ENCODE measurements around the gene PACSIN1. TPM values are rescaled to one million over a fixed set of nuclear protein-coding genes. Genes with fewer than 3 reads are reported as not detected.

PACSIN1 gene
- total RNA-seq, 2 donors from 2014 or later: 0.09 TPM; not detected in 1

- H3K36me3 Mint-ChIP-seq (ENCODE audit: low read depth): no peaks in the 10 kb centered on the region
- H3K4me1 Mint-ChIP-seq: no peaks in the 10 kb centered on the region
- H3K9me3 Mint-ChIP-seq: no peaks in the 10 kb centered on the region
- H3K27ac Mint-ChIP-seq: no peak overlapping the region
- ATAC-seq (replicated peaks): no peak
- H3K27me3 Mint-ChIP-seq: peaks cover 3% of the 10 kb centered on the region
- H3K4me3 Mint-ChIP-seq: no peak overlapping the region
These were observed 88.6 kb downstream of the PACSIN1 start for GRCh38 chr6:34554291-34555006.

DNA sequence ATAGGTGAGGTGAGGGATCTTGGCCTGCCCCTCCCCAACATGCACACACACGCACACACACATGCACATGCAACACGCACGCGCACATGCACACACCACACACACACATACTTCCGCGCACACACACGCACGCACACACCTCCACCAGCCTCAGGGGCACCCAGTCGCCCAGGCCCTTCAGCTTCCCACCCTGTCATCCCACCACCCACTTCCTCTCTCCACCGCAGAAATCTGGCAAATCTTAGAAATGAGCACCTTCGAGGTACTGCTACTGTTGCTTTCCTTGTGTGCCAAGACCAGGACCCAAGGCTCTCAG, 89.1 kb downstream of the PACSIN1 start:
- no peaks in the 10 kb centered on the region for H3K9me3 Mint-ChIP-seq
- no peaks in the 10 kb centered on the region for H3K36me3 Mint-ChIP-seq (ENCODE audit: low read depth)
- no peak overlapping the region for H3K27ac Mint-ChIP-seq
- no peaks in the 10 kb centered on the region for H3K4me1 Mint-ChIP-seq
- peaks cover 3% of the 10 kb centered on the region for H3K27me3 Mint-ChIP-seq
- no peak overlapping the region for H3K4me3 Mint-ChIP-seq
- ATAC-seq (replicated peaks): no peak

DNA sequence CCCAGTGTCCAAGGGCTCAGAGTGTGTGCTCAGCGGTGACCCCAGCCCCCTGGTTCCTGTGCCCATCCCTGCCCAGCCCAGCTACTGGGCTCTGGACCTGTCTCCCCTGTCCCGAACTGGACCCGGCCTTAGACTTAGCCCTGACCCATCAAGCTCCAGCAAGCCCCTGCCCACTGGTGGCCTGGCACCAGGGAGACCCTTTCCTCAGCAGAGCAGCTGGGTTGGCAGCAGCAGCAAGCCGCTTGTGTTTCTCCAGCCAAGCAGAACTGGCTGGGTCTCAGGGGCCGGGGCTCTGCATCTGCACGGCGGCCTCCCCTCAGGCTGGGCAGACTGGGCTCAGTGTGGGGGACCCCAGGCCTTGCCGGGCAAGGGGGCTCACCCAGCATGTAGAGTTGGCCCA, 89.5 kb downstream of the PACSIN1 start:
- H3K4me3 Mint-ChIP-seq: no peak overlapping the region
- no peaks in the 10 kb centered on the region for H3K9me3 Mint-ChIP-seq
- no peaks in the 10 kb centered on the region for H3K36me3 Mint-ChIP-seq (ENCODE audit: low read depth)
- peaks cover 3% of the 10 kb centered on the region for H3K27me3 Mint-ChIP-seq
- no peak for ATAC-seq (replicated peaks)
- no peaks in the 10 kb centered on the region for H3K4me1 Mint-ChIP-seq
- no peak overlapping the region for H3K27ac Mint-ChIP-seq

DNA sequence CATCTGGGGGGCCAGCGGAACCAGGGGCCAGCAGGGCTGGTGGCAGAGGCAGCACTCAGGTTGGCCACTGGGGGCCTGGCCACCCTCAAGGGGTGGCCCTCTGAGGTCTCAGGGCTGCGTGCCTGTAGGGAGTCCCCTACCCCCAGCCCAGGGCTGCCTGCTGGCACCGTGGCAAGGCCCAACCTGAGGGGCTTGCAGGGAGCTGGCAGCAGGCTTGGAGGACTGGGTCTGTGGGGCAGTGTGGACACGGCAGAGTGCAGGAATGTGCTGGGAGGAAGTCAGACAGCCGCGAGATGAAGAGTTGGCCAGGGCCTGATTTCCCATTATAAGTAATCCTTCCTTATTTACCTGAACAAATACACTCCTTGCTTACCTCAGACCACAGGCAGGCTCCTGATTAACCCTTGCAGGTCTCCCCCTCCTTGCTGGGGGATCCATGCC, 90.2 kb downstream of the PACSIN1 start, which contains the start of gene SPDEF:
TSS of gene SPDEF (minus strand) at position 299 of the 441 bp plus-strand sequence. CDS start 11,874 bp downstream, outside the sequence.
- Mint-ChIP-seq H3K9me3 (no peaks in the 10 kb centered on the region), H3K27me3 (peaks cover 3% of the 10 kb centered on the region), H3K27ac (no peak within 1 kb of the TSS), H3K4me3 (no peak within 1 kb of the TSS), H3K4me1 (no peaks in the 10 kb centered on the region), H3K36me3 (ENCODE audit: low read depth) (no peaks in the 10 kb centered on the region)
- no peak for ATAC-seq (replicated peaks)

GRCh38 chr6:34556493-34556892, 90.6 kb downstream of the PACSIN1 start:
- ATAC-seq (replicated peaks): no peak
- Mint-ChIP-seq H3K36me3 (ENCODE audit: low read depth) (no peaks in the 10 kb centered on the region), H3K4me3 (no peak overlapping the region), H3K27ac (no peak overlapping the region), H3K9me3 (no peaks in the 10 kb centered on the region), H3K4me1 (no peaks in the 10 kb centered on the region), H3K27me3 (peaks cover 3% of the 10 kb centered on the region)

- Mint-ChIP-seq H3K27ac (no peak overlapping the region), H3K4me1 (no peaks in the 10 kb centered on the region), H3K36me3 (ENCODE audit: low read depth) (no peaks in the 10 kb centered on the region), H3K4me3 (no peak overlapping the region), H3K9me3 (no peaks in the 10 kb centered on the region), H3K27me3 (no peaks in the 10 kb centered on the region)
- ATAC-seq (replicated peaks): no peak
These were observed 91.4 kb downstream of the PACSIN1 start for GRCh38 chr6:34557228-34557627.

- no peaks in the 10 kb centered on the region for H3K27me3 Mint-ChIP-seq
- no peak overlapping the region for H3K27ac Mint-ChIP-seq
- ATAC-seq (replicated peaks): no peak
- no peaks in the 10 kb centered on the region for H3K9me3 Mint-ChIP-seq
- no peak overlapping the region for H3K4me3 Mint-ChIP-seq
- no peaks in the 10 kb centered on the region for H3K36me3 Mint-ChIP-seq (ENCODE audit: low read depth)
- H3K4me1 Mint-ChIP-seq: no peaks in the 10 kb centered on the region
These were observed 92.4 kb downstream of the PACSIN1 start for GRCh38 chr6:34558172-34558714.

DNA sequence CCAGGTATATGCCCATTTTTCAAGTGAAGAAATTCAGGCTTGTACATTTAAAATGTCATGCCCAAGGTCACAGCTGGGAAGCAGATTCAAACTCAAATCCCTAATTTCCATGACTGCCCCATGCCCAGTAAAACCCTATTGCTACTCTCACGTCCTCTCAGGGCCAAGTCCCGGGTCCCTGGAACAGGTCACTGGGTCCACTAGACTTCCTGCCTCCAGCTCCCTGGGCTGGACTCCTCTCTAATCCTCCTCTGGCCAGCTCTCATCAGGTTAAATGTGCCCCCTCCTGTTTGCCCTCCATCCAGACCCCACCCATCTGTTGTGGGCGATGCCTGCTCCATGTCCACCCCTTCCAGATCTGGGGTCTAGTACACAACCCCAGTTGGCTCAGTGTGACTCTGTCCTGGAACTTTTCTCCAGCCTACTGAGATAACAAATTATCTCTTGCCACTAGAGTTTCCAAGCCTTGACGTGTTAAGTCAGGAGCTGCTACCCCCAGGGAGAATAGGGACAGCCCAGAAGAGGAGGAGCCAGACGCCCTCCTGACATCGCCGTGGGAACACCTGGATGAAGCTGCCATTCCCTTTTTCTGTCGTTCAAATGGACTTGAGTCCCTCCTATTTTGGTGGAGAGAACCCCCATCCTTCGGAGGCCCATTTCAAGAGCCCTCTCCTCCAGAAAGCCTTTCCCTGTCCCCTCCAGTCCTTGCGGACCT, 93.9 kb downstream of the PACSIN1 start:
- Mint-ChIP-seq H3K4me3 (no peak overlapping the region), H3K9me3 (no peaks in the 10 kb centered on the region), H3K27ac (no peak overlapping the region), H3K4me1 (no peaks in the 10 kb centered on the region), H3K27me3 (no peaks in the 10 kb centered on the region), H3K36me3 (ENCODE audit: low read depth) (no peaks in the 10 kb centered on the region)
- no peak for ATAC-seq (replicated peaks)

- no peaks in the 10 kb centered on the region for H3K27me3 Mint-ChIP-seq
- H3K4me1 Mint-ChIP-seq: no peaks in the 10 kb centered on the region
- no peaks in the 10 kb centered on the region for H3K9me3 Mint-ChIP-seq
- H3K27ac Mint-ChIP-seq: no peak overlapping the region
- no peak overlapping the region for H3K4me3 Mint-ChIP-seq
- H3K36me3 Mint-ChIP-seq (ENCODE audit: low read depth): no peaks in the 10 kb centered on the region
- ATAC-seq (replicated peaks): no peak
These were observed 94.7 kb downstream of the PACSIN1 start for GRCh38 chr6:34560366-34561226.

DNA sequence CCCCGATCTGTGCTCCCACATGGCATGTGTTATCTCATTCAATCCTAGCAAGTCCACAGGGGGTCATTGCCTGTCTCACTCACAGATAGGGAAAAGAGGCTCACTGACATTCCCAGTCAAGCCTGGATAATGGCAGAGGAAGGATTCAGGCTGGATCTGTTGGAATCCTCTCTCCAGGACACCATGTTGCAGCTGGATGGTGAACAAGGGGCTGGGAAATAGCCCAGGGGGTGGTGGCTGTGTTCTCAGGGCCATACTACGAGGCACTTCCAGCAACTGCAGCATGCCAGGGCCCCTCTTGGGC, 95.3 kb downstream of the PACSIN1 start:
- H3K27ac Mint-ChIP-seq: no peak overlapping the region
- no peaks in the 10 kb centered on the region for H3K36me3 Mint-ChIP-seq (ENCODE audit: low read depth)
- H3K27me3 Mint-ChIP-seq: no peaks in the 10 kb centered on the region
- no peak for ATAC-seq (replicated peaks)
- H3K4me3 Mint-ChIP-seq: no peak overlapping the region
- no peaks in the 10 kb centered on the region for H3K9me3 Mint-ChIP-seq
- H3K4me1 Mint-ChIP-seq: no peaks in the 10 kb centered on the region

- ATAC-seq (replicated peaks): no peak
- Mint-ChIP-seq H3K36me3 (ENCODE audit: low read depth) (no peaks in the 10 kb centered on the region), H3K9me3 (no peaks in the 10 kb centered on the region), H3K27ac (no peak overlapping the region), H3K27me3 (no peaks in the 10 kb centered on the region), H3K4me1 (no peaks in the 10 kb centered on the region), H3K4me3 (no peak overlapping the region)
These were observed 96.5 kb downstream of the PACSIN1 start for GRCh38 chr6:34562350-34562749.

DNA sequence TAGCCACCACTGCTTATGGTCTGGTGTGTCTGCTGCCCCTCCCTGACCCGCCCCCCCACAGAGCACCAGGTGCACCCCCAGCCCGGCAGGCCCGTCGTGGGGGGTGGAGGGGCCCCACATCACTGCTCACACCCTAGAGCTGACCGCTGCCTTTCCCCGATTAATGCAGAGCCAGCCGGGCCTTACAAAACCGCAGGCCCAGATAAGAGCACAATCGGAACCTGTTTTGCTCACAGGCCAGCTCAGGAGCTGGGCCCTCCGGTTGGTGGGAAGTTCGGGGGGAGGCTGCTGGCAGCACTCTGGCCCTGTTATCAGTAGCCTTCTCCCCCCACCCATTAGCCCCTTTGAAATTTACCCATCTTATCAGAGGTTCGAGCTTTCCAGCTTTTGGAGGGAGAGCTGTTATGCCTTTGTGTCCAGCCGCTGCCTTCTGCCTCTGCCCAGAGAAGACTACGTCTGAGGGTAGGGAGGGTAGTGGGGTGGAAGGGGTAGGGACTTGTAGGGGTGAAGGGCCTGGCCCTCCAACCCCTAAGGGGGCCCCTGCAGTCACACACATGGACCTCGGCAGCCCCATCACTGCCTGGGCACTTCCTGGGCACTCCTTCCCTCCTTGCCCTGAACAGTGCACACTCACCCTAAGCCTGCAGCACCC, 97.1 kb downstream of the PACSIN1 start:
- Mint-ChIP-seq H3K27me3 (peaks cover under 1% of the 10 kb centered on the region), H3K4me1 (no peaks in the 10 kb centered on the region), H3K36me3 (ENCODE audit: low read depth) (no peaks in the 10 kb centered on the region), H3K9me3 (no peaks in the 10 kb centered on the region), H3K27ac (no peak overlapping the region), H3K4me3 (no peak overlapping the region)
- ATAC-seq (replicated peaks): no peak

DNA sequence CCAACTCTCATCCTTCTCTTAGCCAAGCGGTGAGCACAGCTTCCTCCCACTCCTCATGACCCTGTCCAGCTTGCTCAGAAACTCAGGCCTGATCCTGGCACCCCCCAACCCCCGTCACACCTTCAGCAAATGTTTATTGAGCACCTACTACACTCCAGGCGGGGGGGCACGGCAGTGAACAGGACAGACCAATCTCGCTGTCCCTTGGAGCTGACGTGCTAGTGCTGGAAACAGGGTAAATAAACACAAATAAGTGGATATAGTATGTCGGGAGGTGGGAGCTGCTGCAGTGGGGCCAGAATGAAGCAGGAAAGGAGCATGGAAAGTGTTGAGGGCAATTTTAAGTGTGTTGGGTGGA, 97.6 kb downstream of the PACSIN1 start:
- H3K4me3 Mint-ChIP-seq: no peak overlapping the region
- no peaks in the 10 kb centered on the region for H3K4me1 Mint-ChIP-seq
- H3K27me3 Mint-ChIP-seq: peaks cover 4% of the 10 kb centered on the region
- no peak overlapping the region for H3K27ac Mint-ChIP-seq
- no peaks in the 10 kb centered on the region for H3K9me3 Mint-ChIP-seq
- no peak for ATAC-seq (replicated peaks)
- no peaks in the 10 kb centered on the region for H3K36me3 Mint-ChIP-seq (ENCODE audit: low read depth)

DNA sequence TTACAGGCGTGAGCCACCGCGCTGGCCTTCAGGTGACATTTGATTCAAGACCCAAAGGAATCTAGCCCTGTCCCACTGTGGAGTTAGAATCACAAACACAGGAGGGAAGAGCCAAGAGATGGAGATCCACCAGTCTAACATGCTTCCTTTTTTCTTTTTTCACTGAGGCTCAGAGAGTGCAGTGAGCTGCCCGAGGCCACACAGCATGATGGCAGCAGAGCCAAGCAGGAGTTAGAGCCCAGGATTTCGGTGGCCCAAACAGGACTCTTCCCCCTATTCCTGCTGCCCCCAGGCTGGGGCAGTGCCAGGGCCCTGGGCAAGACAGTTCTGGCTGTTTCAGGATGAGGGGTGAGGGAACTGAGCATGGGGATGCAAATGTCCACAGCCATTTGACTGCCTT, 98.3 kb downstream of the PACSIN1 start:
- ATAC-seq (replicated peaks): no peak
- H3K36me3 Mint-ChIP-seq (ENCODE audit: low read depth): no peaks in the 10 kb centered on the region
- no peaks in the 10 kb centered on the region for H3K9me3 Mint-ChIP-seq
- peaks cover 4% of the 10 kb centered on the region for H3K27me3 Mint-ChIP-seq
- no peak overlapping the region for H3K4me3 Mint-ChIP-seq
- no peak overlapping the region for H3K27ac Mint-ChIP-seq
- no peaks in the 10 kb centered on the region for H3K4me1 Mint-ChIP-seq
